ENCODE results near the gene CNTN5. TPM values are rescaled to one million over a fixed set of nuclear protein-coding genes. Genes with fewer than 3 reads are reported as not detected.

CNTN5 gene
- polyA plus RNA-seq, 1 donor (not counting 4 experiments of a cell fraction or from before 2014, with no cell fraction given) = not detected

DNA sequence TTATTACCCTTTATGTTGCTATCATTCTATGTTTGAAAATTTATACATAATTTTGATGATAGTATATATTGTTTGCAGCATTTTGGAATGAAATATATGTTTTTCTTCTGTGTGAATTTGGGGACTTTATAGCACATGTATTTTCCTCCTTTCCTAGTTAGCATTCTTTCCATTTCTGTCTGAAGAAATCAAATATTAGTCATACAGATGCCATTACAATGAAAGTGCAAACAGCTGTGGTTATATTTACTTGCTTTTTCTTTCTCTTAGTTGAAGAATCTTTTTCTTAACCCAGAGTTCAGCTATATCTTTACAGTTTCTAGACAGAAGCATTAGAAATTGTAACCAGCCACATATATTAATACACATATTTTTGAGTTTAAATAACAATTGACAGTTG, 913.3 kb downstream of the CNTN5 start:
- Histone ChIP-seq H3K4me2 (ENCODE audit: control insufficient read depth, extremely low read depth, insufficient read depth, low read depth, low read length) (no peak overlapping the region), H3K4me3 (ENCODE audit: control insufficient read depth in 2 of 3, extremely low read depth in 1 of 3, insufficient read depth in 2 of 3, low read depth in 1 of 3, low read length in 3 of 3) (no peak overlapping the region), H3K9me3 (ENCODE audit: control insufficient read depth, low read depth, low read length) (peaks cover 3% of the 10 kb centered on the region), H3K36me3 (ENCODE audit: control insufficient read depth in 2 of 2, extremely low read depth in 1 of 2, insufficient read depth in 2 of 2, low read length in 2 of 2) (no peaks in the 10 kb centered on the region), H2AFZ (ENCODE audit: control insufficient read depth, low read length) (no peak overlapping the region), H3K27ac (ENCODE audit: control insufficient read depth, insufficient read depth, low read length) (no peak overlapping the region), H3K4me1 (ENCODE audit: control insufficient read depth, extremely low read depth, insufficient read depth, low read length) (no peaks in the 10 kb centered on the region), H3K9me1 (ENCODE audit: control insufficient read depth, extremely low read depth, insufficient read depth, low read length) (no peaks in the 10 kb centered on the region), H4K20me1 (ENCODE audit: control insufficient read depth, extremely low read depth, insufficient read depth, low read length) (no peaks in the 10 kb centered on the region), H3K9ac (ENCODE audit: control insufficient read depth, extremely low read depth, insufficient read depth, low read length) (no peak overlapping the region), H3K27me3 (ENCODE audit: control insufficient read depth, extremely low read depth, insufficient read depth, low read length) (no peaks in the 10 kb centered on the region), H3K79me2 (ENCODE audit: control insufficient read depth, insufficient read depth, low read length) (no peaks in the 10 kb centered on the region)
- DNase-seq (ENCODE audit: low read depth, low spot score) (no peak), FAIRE-seq (no peak)
- no peak for TF ChIP-seq EZH2 (IDR thresholded peaks at IDR 0.05; ENCODE audit: low read length)
- TF ChIP-seq, protein P1, sequence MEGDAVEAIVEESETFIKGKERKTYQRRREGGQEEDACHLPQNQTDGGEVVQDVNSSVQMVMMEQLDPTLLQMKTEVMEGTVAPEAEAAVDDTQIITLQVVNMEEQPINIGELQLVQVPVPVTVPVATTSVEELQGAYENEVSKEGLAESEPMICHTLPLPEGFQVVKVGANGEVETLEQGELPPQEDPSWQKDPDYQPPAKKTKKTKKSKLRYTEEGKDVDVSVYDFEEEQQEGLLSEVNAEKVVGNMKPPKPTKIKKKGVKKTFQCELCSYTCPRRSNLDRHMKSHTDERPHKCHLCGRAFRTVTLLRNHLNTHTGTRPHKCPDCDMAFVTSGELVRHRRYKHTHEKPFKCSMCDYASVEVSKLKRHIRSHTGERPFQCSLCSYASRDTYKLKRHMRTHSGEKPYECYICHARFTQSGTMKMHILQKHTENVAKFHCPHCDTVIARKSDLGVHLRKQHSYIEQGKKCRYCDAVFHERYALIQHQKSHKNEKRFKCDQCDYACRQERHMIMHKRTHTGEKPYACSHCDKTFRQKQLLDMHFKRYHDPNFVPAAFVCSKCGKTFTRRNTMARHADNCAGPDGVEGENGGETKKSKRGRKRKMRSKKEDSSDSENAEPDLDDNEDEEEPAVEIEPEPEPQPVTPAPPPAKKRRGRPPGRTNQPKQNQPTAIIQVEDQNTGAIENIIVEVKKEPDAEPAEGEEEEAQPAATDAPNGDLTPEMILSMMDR (optimal IDR thresholded peaks at IDR 0.05 in 1 of 3, IDR thresholded peaks at IDR 0.05 in 1 of 3, conservative IDR thresholded peaks at IDR 0.05 in 1 of 3; ENCODE audit: extremely low read depth in 1 of 3, insufficient read depth in 2 of 3, low read length in 3 of 3) = no peak
- dilution Hi-C loops (cut with MboI; ENCODE audit: extremely low pct_ligation_motif_present, low sequenced_read_pairs) = no loop called here

DNA sequence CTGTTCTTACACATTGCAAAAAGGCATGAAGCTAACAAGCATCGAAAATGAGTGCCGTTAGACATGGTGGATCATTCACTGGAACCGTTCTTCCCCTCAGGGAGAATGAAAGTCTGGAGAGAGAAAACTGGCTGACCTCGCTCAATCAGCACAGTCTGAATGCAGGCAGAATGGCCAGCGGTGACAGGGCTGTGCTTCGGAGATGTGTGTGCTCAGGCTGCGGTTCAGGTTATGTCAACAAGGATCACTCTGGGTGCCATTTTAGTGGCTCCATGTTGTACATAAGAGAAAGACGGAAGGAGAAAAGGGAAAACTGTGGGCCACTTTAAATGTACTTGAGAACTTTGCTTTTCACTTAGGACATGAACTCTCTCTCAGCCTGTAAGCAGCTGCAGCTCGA, 916.6 kb downstream of the CNTN5 start:
- Histone ChIP-seq H2AFZ (ENCODE audit: control insufficient read depth, low read length) (no peak overlapping the region), H3K27me3 (ENCODE audit: control insufficient read depth, extremely low read depth, insufficient read depth, low read length) (no peaks in the 10 kb centered on the region), H3K9ac (ENCODE audit: control insufficient read depth, extremely low read depth, insufficient read depth, low read length) (no peak overlapping the region), H3K36me3 (ENCODE audit: control insufficient read depth in 2 of 2, extremely low read depth in 1 of 2, insufficient read depth in 2 of 2, low read length in 2 of 2) (no peaks in the 10 kb centered on the region), H3K27ac (ENCODE audit: control insufficient read depth, insufficient read depth, low read length) (no peak overlapping the region), H3K4me2 (ENCODE audit: control insufficient read depth, extremely low read depth, insufficient read depth, low read depth, low read length) (no peak overlapping the region), H3K9me1 (ENCODE audit: control insufficient read depth, extremely low read depth, insufficient read depth, low read length) (no peaks in the 10 kb centered on the region), H3K9me3 (ENCODE audit: control insufficient read depth, low read depth, low read length) (peaks cover 3% of the 10 kb centered on the region), H4K20me1 (ENCODE audit: control insufficient read depth, extremely low read depth, insufficient read depth, low read length) (no peaks in the 10 kb centered on the region), H3K4me1 (ENCODE audit: control insufficient read depth, extremely low read depth, insufficient read depth, low read length) (no peaks in the 10 kb centered on the region), H3K79me2 (ENCODE audit: control insufficient read depth, insufficient read depth, low read length) (no peaks in the 10 kb centered on the region), H3K4me3 (ENCODE audit: control insufficient read depth in 2 of 3, extremely low read depth in 1 of 3, insufficient read depth in 2 of 3, low read depth in 1 of 3, low read length in 3 of 3) (no peak overlapping the region)
- dilution Hi-C loops (cut with MboI; ENCODE audit: extremely low pct_ligation_motif_present, low sequenced_read_pairs) = no loop called here
- TF ChIP-seq EZH2 (IDR thresholded peaks at IDR 0.05; ENCODE audit: low read length) = no peak
- DNase-seq (ENCODE audit: low read depth, low spot score) (no peak), FAIRE-seq (no peak)

- H3K79me2 ChIP-seq (ENCODE audit: control insufficient read depth, insufficient read depth, low read length) = no peaks in the 10 kb centered on the region
- H3K9ac ChIP-seq (ENCODE audit: control insufficient read depth, extremely low read depth, insufficient read depth, low read length) = no peak overlapping the region
- H3K9me3 ChIP-seq (ENCODE audit: control insufficient read depth, low read depth, low read length) = no peaks in the 10 kb centered on the region
- no peak overlapping the region for H3K4me2 ChIP-seq (ENCODE audit: control insufficient read depth, extremely low read depth, insufficient read depth, low read depth, low read length)
- no peaks in the 10 kb centered on the region for H3K36me3 ChIP-seq (ENCODE audit: control insufficient read depth in 2 of 2, extremely low read depth in 1 of 2, insufficient read depth in 2 of 2, low read length in 2 of 2)
- no peaks in the 10 kb centered on the region for H3K4me1 ChIP-seq (ENCODE audit: control insufficient read depth, extremely low read depth, insufficient read depth, low read length)
- DNase-seq (ENCODE audit: low read depth, low spot score) (no peak), FAIRE-seq (no peak)
- H3K9me1 ChIP-seq (ENCODE audit: control insufficient read depth, extremely low read depth, insufficient read depth, low read length) = no peaks in the 10 kb centered on the region
- H4K20me1 ChIP-seq (ENCODE audit: control insufficient read depth, extremely low read depth, insufficient read depth, low read length) = no peaks in the 10 kb centered on the region
- dilution Hi-C loops (cut with MboI; ENCODE audit: extremely low pct_ligation_motif_present, low sequenced_read_pairs) = no loop called here
- H3K4me3 ChIP-seq (ENCODE audit: control insufficient read depth in 2 of 3, extremely low read depth in 1 of 3, insufficient read depth in 2 of 3, low read depth in 1 of 3, low read length in 3 of 3) = no peak overlapping the region
- H2AFZ ChIP-seq (ENCODE audit: control insufficient read depth, low read length) = no peak overlapping the region
- no peak for TF ChIP-seq EZH2 (IDR thresholded peaks at IDR 0.05; ENCODE audit: low read length)
- TF ChIP-seq, protein P1 (optimal IDR thresholded peaks at IDR 0.05 in 1 of 3, IDR thresholded peaks at IDR 0.05 in 1 of 3, conservative IDR thresholded peaks at IDR 0.05 in 1 of 3; ENCODE audit: extremely low read depth in 1 of 3, insufficient read depth in 2 of 3, low read length in 3 of 3) = no peak
- H3K27ac ChIP-seq (ENCODE audit: control insufficient read depth, insufficient read depth, low read length) = no peak overlapping the region
- no peaks in the 10 kb centered on the region for H3K27me3 ChIP-seq (ENCODE audit: control insufficient read depth, extremely low read depth, insufficient read depth, low read length)
Measured at GRCh38 chr11:99952816-99953215, 932.1 kb downstream of the CNTN5 start.
